ENCODE results near the gene PWWP2A.

DNA sequence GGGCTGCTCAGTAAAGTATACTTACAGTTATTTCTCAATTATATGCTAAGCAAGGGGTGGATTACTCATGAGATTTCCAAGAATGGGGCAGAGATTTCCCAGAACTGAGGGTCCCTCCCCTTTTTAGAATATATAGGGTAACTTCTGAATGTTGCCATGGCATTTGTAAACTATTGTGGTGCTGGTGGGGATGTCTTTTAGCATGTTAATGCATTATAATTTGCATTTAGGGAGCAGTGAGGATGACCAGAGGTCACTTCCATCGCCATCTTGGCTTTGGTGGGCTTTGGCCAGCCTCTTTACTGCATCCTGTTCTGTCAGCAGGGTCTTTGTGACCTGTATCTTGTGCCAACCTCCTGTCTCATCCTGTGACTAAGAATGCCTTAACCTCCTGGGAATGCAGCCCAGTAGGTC, 74.9 kb downstream of the PWWP2A start:
- TF ChIP-seq EZH2 (IDR thresholded peaks at IDR 0.05; ENCODE audit: insufficient read depth, low read length): no peak
- TF ChIP-seq, protein P1, sequence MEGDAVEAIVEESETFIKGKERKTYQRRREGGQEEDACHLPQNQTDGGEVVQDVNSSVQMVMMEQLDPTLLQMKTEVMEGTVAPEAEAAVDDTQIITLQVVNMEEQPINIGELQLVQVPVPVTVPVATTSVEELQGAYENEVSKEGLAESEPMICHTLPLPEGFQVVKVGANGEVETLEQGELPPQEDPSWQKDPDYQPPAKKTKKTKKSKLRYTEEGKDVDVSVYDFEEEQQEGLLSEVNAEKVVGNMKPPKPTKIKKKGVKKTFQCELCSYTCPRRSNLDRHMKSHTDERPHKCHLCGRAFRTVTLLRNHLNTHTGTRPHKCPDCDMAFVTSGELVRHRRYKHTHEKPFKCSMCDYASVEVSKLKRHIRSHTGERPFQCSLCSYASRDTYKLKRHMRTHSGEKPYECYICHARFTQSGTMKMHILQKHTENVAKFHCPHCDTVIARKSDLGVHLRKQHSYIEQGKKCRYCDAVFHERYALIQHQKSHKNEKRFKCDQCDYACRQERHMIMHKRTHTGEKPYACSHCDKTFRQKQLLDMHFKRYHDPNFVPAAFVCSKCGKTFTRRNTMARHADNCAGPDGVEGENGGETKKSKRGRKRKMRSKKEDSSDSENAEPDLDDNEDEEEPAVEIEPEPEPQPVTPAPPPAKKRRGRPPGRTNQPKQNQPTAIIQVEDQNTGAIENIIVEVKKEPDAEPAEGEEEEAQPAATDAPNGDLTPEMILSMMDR (IDR thresholded peaks at IDR 0.05; ENCODE audit: insufficient read depth, low read depth, low read length): no peak

All from astrocyte (in vitro differentiated cells and primary cell).